CMK (cell line): ENCODE results near the gene DHX57.

Experiments used
- DNase-seq: peaks from one replicate; pipeline ENCODE4 v3.0.0-alpha.2; 2010; ENCODE audit warnings: low read depth

DHX57 gene, protein sequence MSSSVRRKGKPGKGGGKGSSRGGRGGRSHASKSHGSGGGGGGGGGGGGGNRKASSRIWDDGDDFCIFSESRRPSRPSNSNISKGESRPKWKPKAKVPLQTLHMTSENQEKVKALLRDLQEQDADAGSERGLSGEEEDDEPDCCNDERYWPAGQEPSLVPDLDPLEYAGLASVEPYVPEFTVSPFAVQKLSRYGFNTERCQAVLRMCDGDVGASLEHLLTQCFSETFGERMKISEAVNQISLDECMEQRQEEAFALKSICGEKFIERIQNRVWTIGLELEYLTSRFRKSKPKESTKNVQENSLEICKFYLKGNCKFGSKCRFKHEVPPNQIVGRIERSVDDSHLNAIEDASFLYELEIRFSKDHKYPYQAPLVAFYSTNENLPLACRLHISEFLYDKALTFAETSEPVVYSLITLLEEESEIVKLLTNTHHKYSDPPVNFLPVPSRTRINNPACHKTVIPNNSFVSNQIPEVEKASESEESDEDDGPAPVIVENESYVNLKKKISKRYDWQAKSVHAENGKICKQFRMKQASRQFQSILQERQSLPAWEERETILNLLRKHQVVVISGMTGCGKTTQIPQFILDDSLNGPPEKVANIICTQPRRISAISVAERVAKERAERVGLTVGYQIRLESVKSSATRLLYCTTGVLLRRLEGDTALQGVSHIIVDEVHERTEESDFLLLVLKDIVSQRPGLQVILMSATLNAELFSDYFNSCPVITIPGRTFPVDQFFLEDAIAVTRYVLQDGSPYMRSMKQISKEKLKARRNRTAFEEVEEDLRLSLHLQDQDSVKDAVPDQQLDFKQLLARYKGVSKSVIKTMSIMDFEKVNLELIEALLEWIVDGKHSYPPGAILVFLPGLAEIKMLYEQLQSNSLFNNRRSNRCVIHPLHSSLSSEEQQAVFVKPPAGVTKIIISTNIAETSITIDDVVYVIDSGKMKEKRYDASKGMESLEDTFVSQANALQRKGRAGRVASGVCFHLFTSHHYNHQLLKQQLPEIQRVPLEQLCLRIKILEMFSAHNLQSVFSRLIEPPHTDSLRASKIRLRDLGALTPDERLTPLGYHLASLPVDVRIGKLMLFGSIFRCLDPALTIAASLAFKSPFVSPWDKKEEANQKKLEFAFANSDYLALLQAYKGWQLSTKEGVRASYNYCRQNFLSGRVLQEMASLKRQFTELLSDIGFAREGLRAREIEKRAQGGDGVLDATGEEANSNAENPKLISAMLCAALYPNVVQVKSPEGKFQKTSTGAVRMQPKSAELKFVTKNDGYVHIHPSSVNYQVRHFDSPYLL (N-terminal part only)

GRCh38 chr2:38875576-38876367 lies at the start of gene DHX57, which contains the start of gene MORN2:
Gene DHX57, minus strand, starts transcription at chr2:38875934. Its CDS starts 7,529 bp downstream, at chr2:38868405.
Gene MORN2, plus strand, starts transcription at chr2:38875976.
- DNase-seq: peak; percentile 30

- DNase-seq: no peak
These were observed 47.2 kb upstream of the DHX57 start for GRCh38 chr2:38922902-38923301.

GRCh38 chr2:38922389-38922788 lies 46.7 kb upstream of the DHX57 start:
- no peak for DNase-seq

DNA sequence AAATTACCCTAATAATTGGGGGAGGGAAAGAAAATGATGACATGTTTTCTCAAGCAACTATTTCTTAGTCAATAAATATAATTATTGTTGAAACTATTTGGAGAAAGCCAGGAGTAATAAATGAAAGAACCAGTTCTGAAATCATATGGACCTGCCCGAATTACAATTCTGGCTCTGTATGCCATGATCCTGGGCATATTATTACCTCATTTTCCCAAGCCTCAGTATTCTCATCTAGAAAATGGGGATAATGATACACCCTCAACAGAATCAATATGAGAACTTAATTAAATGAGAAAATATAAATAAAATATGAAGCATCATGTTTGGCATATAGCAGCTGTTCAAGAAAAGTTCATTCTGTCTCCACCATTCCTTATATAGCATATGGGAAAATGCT lies 36.9 kb upstream of the DHX57 start:
- DNase-seq: no peak

GRCh38 chr2:38911191-38911590 lies 35.5 kb upstream of the DHX57 start:
- DNase-seq: no peak

DNA sequence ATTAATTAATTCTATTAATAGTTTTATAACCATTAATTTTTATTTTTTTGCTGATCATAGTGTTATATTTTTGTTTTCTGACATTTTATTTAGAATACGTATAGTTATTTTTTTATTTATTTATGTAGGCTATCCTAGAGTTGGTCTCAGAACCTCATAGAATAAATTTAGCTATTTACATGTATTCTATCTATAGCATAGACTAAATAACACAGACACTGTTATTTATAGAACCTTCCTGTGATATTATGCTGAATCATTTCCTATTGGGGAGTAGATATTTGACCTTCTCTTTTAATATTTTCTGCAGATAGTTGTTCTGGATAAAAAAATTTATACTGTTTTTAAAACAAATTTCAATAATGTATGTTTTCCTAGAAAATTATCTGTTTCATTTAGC lies 34.1 kb upstream of the DHX57 start:
- DNase-seq: no peak

DNA sequence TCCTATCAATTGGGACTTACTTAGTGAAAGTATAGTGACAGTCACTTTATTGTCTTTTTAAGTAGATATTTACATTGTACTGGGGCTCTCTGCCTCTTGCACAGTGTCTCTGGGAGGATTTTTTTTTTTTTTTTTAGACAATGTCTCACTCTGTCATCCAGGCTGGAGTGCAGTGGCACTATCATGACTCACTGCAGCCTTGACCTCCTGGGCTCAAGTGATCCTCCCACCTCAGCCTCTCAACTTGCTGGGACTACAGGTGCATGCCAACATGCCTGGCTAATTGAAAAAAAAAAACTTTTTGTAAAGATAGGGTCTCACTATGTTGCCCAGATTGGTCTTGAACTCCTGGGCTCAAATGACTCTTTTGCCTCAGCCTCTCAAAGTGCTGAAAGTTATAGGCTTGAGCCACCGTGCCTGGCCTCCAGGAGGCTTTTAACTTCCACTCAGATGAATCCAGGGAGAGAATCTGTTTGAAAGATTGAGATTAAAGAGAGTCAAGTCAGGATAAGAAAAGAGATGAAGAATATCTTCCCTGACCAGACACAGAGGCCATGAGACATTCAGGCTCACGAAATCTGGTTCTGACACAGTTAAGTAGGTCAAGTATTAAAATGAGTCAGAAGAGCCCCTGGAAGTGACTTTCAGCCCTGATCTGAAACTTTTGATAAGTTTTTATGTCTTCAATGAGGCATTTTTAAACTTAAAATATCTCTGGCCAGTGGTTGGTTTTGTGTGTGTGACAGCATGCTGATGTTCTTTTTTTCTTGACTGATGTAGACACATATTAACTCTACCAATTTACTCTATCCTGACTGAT lies 32.2 kb upstream of the DHX57 start:
- DNase-seq: no peak

DNA sequence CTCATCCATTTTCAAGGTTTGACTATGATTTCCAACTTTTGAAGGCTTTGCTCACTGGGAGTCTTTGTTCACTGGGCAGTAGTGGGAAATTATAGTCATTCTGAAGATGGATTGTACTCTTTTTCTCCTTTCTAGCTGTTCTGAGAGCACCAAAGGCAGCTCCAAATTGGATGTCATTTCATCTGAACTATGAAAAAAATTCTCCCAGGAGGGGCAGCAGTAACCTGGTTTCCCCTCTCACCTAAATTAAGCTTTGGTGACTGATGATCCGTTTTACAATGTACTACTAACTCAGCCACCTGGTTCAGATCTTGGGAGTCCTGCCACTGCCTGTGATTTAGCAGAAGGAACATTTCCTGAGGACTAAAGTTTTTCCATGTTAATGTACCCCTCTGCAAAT lies 31.5 kb upstream of the DHX57 start:
- DNase-seq: no peak

DNA sequence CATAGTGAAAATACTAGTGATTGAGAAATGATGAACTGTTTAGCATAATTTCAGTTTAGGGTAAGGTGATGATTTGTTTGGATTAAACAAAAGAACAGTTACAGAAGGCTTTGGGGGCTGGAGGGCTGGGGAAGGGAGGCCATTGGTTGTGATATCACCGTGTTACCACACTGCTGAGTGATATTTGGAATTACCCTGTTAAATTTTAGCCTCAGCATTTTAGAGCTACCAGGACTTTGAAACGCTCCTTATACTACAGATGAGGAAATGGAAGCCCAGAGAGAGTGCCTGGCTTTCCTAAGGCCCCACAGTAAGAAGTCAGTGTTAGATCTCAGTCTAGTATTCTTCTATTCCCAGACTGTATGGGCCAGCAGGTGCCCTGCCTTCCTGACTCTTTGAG lies 29.5 kb upstream of the DHX57 start:
- no peak for DNase-seq

DNA sequence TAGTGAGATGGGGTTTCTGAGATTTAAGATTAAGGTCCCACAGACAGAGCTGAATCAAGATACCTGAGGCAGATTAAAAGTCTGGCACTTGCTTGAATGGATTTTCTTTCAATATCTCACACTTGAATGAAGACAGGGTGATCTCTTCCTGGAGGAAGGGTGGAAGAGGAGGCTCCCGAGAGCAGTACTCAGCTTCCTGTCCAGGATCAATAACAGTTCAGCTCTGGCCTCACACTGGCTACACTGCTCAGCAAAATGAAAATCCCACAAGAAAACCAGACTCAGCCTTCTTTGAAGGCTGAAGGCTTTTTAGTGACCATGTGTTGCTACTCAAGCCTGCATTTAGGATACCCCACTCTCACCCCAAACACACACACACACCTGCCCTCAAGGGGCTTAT lies 25.0 kb upstream of the DHX57 start:
- no peak for DNase-seq

GRCh38 chr2:38898256-38898655 lies 22.5 kb upstream of the DHX57 start:
- DNase-seq: no peak

GRCh38 chr2:38892819-38893218 lies 17.1 kb upstream of the DHX57 start:
- DNase-seq: no peak

DNA sequence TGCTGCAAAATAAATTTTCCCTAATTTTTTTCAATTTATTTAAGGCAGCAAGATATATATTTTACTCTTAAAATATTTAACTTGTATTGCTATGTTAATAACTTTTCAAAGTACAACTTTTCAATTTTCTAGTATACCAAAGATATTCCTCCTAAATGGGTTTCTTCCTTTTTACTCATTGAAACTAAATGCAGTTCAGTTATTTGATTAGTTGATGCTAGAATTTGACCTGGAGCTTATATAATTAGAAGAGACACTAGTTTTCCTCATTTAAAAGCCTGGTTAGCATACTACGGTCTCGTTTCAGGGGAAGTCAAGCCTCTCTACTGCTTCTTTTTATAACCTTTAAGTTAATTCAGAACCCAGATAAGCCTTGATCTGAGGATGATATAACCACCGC lies 13.8 kb upstream of the DHX57 start, which contains the start of gene ARHGEF33:
Gene ARHGEF33, plus strand, starts transcription at position 301 of the 400 bp plus-strand sequence. CDS start 29,573 bp downstream, outside the sequence.
- no peak for DNase-seq

- DNase-seq: no peak
These were observed 13.3 kb upstream of the DHX57 start for GRCh38 chr2:38889045-38889444.

GRCh38 chr2:38887902-38888554 lies 12.3 kb upstream of the DHX57 start:
- DNase-seq: no peak

- DNase-seq: no peak
These were observed 11.6 kb upstream of the DHX57 start for GRCh38 chr2:38887347-38887746.

GRCh38 chr2:38886063-38886462 lies 10.3 kb upstream of the DHX57 start:
- DNase-seq: no peak

DNA sequence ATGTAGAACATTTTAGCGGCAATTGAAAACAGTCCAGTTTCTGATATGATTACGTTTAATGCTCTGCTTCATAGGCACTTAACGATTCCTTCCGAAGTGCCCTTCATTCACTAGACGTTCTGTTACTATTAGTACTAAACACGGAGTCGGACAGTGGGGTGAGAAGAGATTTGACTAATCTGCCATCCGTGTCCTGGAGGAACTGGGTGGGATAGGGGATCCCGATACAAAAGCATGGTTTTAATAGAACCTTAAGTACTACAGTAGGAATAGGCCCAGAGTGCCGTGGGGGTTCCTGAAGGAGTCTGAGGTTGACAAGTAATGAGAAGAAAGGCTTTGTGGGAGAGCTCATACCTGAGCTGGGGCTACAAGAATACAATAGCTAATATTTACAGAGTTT lies 673 bp upstream of the DHX57 start:
- DNase-seq: no peak

GRCh38 chr2:38875227-38875575 lies 533 bp downstream of the DHX57 start:
- no peak for DNase-seq

GRCh38 chr2:38873763-38874162 lies 2.0 kb downstream of the DHX57 start:
- DNase-seq: no peak
